GM12874 (cell line): ENCODE data around the gene ARAP3.

Source experiments
- TF ChIP-seq, protein P1 (sequence below): IDR thresholded peaks from 2 replicates; pipeline ENCODE4 v1.5.1; 2011; ENCODE audit warnings: low read depth, mild to moderate bottlenecking, control low read depth, low read length, moderate library complexity; ENCODE audit not compliant: insufficient read depth

The ARAP3 gene

DNA sequence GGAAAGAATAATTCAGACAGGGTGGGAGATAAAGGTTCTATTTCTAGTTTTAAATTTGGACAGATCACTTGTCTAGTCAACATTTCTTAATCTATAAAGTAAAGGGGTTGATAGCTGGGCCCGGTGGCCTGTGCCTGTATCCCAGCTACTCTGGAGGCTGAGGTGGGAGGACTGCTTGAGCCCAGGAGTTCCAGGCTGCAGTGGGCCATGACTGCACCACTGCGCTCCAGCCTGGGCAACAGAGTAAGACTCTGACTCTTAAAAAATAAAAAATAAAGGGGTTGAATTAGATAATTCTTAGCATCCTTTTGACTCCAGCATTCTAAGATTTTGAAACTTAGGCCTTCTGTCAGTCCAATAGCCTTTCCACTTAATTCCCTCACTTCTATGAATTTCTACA is 74.0 kb downstream of the ARAP3 start:
- TF ChIP-seq, protein P1, sequence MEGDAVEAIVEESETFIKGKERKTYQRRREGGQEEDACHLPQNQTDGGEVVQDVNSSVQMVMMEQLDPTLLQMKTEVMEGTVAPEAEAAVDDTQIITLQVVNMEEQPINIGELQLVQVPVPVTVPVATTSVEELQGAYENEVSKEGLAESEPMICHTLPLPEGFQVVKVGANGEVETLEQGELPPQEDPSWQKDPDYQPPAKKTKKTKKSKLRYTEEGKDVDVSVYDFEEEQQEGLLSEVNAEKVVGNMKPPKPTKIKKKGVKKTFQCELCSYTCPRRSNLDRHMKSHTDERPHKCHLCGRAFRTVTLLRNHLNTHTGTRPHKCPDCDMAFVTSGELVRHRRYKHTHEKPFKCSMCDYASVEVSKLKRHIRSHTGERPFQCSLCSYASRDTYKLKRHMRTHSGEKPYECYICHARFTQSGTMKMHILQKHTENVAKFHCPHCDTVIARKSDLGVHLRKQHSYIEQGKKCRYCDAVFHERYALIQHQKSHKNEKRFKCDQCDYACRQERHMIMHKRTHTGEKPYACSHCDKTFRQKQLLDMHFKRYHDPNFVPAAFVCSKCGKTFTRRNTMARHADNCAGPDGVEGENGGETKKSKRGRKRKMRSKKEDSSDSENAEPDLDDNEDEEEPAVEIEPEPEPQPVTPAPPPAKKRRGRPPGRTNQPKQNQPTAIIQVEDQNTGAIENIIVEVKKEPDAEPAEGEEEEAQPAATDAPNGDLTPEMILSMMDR, result no peak

DNA sequence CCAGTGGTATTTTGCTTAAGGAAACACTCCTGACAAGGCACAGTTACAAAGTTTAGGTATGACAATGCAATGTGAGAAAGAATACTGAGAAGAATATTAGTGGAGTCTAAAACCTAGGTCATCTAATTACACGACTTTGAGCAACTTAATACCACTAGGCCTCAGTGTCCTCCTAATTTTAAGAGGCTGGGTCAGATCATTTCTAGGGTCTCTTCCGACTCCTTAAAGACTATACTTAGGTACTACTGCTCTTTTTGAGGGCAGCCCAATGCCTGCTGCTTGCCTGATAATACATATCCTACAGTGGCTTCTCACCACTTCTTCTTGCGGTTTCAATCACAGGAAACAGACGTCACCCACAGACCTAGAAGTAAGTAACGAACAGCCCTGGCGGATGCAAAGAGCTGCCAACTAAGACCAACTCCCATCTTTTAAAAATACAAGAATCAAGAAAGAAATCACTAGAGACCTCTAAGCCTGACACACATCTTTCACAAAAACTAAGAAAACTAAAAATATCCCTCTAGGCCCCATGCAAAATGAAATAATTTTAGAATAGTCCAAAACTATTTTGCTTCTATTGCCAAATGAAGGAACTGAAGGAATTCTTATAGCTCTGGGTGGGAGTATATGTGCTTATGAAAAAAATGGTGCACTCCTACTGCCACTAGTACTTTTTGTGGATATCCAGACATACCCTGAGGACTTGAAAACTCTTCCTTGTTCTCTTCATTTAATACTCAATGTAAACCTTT is 76.3 kb downstream of the ARAP3 start:
- TF ChIP-seq, protein P1, result no peak

- TF ChIP-seq, protein P1, result no peak
These were observed 77.9 kb downstream of the ARAP3 start for GRCh38 chr5:141603923-141604717.
